HEK293T (cell line): ENCODE measurements around the gene FOXE1.
A peak's percentile ranks its signal among the peaks of the same experiment; 100 is the strongest.

Source experiments
- CTCF ChIA-PET: fragments of 350-600 bp; formaldehyde crosslinking; extraction: SDS; loops from one replicate; lab custom pipeline; 2021; ENCODE audit warnings: antibody characterized with exemption, inconsistent platforms; lab: Yijun Ruan, JAX
- POLR2A ChIA-PET: fragments of 350-600 bp; formaldehyde crosslinking; extraction: SDS; loops from one replicate; lab custom pipeline; 2020; ENCODE audit warnings: antibody characterized with exemption, inconsistent platforms; lab: Yijun Ruan, JAX
- DNase-seq: peaks from one replicate; pipeline ENCODE4 v3.0.0; 2012; ENCODE audit warnings: mixed read lengths; ENCODE audit errors: extremely low spot score
- ARNT ChIP-seq: fragments of 450-650 bp; IDR thresholded peaks from 2 replicates; pipeline ENCODE4 v1.6.1; 2017; ENCODE audit warnings: mild to moderate bottlenecking
- BHLHE40 ChIP-seq: fragments of 450-650 bp; IDR thresholded peaks from 2 replicates; pipeline ENCODE4 v1.6.1; 2016; ENCODE audit warnings: mild to moderate bottlenecking, moderate library complexity, borderline replicate concordance
- CTBP1 ChIP-seq: fragments of 450-650 bp; IDR thresholded peaks from 2 replicates; pipeline ENCODE4 v1.6.1; 2016; ENCODE audit warnings: borderline replicate concordance
- ELF4 ChIP-seq: fragments of 450-650 bp; IDR thresholded peaks from 2 replicates; pipeline ENCODE4 v1.6.1; 2017; ENCODE audit warnings: antibody characterized with exemption
- FOXA1 ChIP-seq: fragments of 450-650 bp; IDR thresholded peaks from 2 replicates; pipeline ENCODE4 v1.6.1; 2016; ENCODE audit warnings: mild to moderate bottlenecking
- FOXK2 ChIP-seq: fragments of 450-650 bp; IDR thresholded peaks from 2 replicates; pipeline ENCODE4 v1.6.1; 2016; ENCODE audit warnings: mild to moderate bottlenecking
- FOXM1 ChIP-seq: fragments of 450-650 bp; IDR thresholded peaks from 2 replicates; pipeline ENCODE4 v1.6.1; 2017; ENCODE audit warnings: mild to moderate bottlenecking, borderline replicate concordance
- L3MBTL2 ChIP-seq: fragments of 450-650 bp; conservative IDR thresholded peaks from 2 replicates; pipeline ENCODE4 v1.6.1; 2016; ENCODE audit warnings: mild to moderate bottlenecking
- LEF1 ChIP-seq: fragments of 450-650 bp; IDR thresholded peaks from 2 replicates; pipeline ENCODE4 v1.6.1; 2017; ENCODE audit warnings: mild to moderate bottlenecking, borderline replicate concordance
- NFRKB ChIP-seq: fragments of 450-650 bp; IDR thresholded peaks from 2 replicates; pipeline ENCODE4 v1.6.1; 2016; ENCODE audit warnings: mild to moderate bottlenecking, moderate library complexity
- PKNOX1 ChIP-seq: fragments of 450-650 bp; IDR thresholded peaks from 2 replicates; pipeline ENCODE4 v1.6.1; 2016
- SP1 ChIP-seq: fragments of 450-650 bp; IDR thresholded peaks from 2 replicates; pipeline ENCODE4 v1.6.1; 2017
- SUZ12 ChIP-seq: fragments of 450-650 bp; IDR thresholded peaks from 2 replicates; pipeline ENCODE4 v1.6.1; 2016; ENCODE audit warnings: mild to moderate bottlenecking
- TARDBP ChIP-seq: fragments of 450-650 bp; IDR thresholded peaks from 2 replicates; pipeline ENCODE4 v1.6.1; 2016
- ZNF384 ChIP-seq: fragments of 450-650 bp; IDR thresholded peaks from 2 replicates; pipeline ENCODE4 v1.6.1; 2016

The FOXE1 gene

GRCh38 chr9:97873882-97874281 is 20.9 kb downstream of the FOXE1 start:
- POLR2A ChIA-PET, result no interaction called here
- no peak for DNase-seq
- TF ChIP-seq FOXA1 (no peak), LEF1 (no peak), FOXK2 (no peak), PKNOX1 (no peak), SUZ12 (no peak), ZNF384 (no peak), SP1 (no peak), ARNT (no peak), ELF4 (no peak), NFRKB (no peak), TARDBP (no peak)
- CTCF ChIA-PET, result interaction anchor here (0.5 kb wide), 1 partner anchor 275 kb away, joined by 3 read pairs; no protein-coding TSS in a partner anchor

- CTCF ChIA-PET, result no interaction called here
- POLR2A ChIA-PET, result no interaction called here
- no peak for TF ChIP-seq BHLHE40
- no peak for TF ChIP-seq SUZ12
- no peak for TF ChIP-seq FOXK2
- no peak for TF ChIP-seq ZNF384
- no peak for TF ChIP-seq LEF1
- no peak for TF ChIP-seq NFRKB
- TF ChIP-seq L3MBTL2, result no peak
- no peak for TF ChIP-seq ELF4
- TF ChIP-seq PKNOX1, result no peak
- TF ChIP-seq TARDBP, result no peak
- no peak for TF ChIP-seq CTBP1
Measured at GRCh38 chr9:97874624-97875023, 21.6 kb downstream of the FOXE1 start.

GRCh38 chr9:97875111-97875510 is 22.1 kb downstream of the FOXE1 start:
- POLR2A ChIA-PET, result no interaction called here
- TF ChIP-seq SUZ12 (no peak), LEF1 (no peak), FOXM1 (no peak), BHLHE40 (no peak), NFRKB (no peak), L3MBTL2 (no peak), SP1 (no peak), ZNF384 (no peak), PKNOX1 (no peak), TARDBP (no peak), CTBP1 (no peak), ELF4 (no peak)
- CTCF ChIA-PET, result no interaction called here
- no peak for DNase-seq

More at GRCh38 chr9:97874624-97875023, 21.6 kb downstream of the FOXE1 start:
- DNase-seq, result no peak

- CTCF ChIA-PET, result no interaction called here
- DNase-seq, result no peak
- TF ChIP-seq PKNOX1 (no peak), ELF4 (no peak), NFRKB (no peak), ARNT (no peak), FOXA1 (no peak), SUZ12 (no peak)
- POLR2A ChIA-PET, result no interaction called here
Measured at GRCh38 chr9:97876061-97876460, 23.0 kb downstream of the FOXE1 start.

- DNase-seq, result no peak
- TF ChIP-seq BHLHE40 (no peak), ARNT (no peak), TARDBP (no peak)
- CTCF ChIA-PET, result interaction anchor here (2.4 kb wide), 1 partner anchor 10 kb away, joined by 9 read pairs; no protein-coding TSS in a partner anchor
- POLR2A ChIA-PET, result no interaction called here
Measured at GRCh38 chr9:97880336-97880735, 27.3 kb downstream of the FOXE1 start.

GRCh38 chr9:97889941-97890887 is 37.2 kb downstream of the FOXE1 start:
- DNase-seq, result peak; percentile 72
- POLR2A ChIA-PET, result interaction anchor here (1.1 kb wide), 1 partner anchor 256 kb away, joined by 3 read pairs; the partner anchor contains the start of gene NCBP1
- TF ChIP-seq BHLHE40, result no peak
- TF ChIP-seq TARDBP, result no peak
- TF ChIP-seq FOXM1, result no peak
- no peak for TF ChIP-seq PKNOX1
- TF ChIP-seq FOXA1, result no peak
- TF ChIP-seq SP1, result no peak
- TF ChIP-seq LEF1, result no peak
- no peak for TF ChIP-seq ZNF384
- TF ChIP-seq ELF4, result no peak
- no peak for TF ChIP-seq SUZ12
- CTCF ChIA-PET, result interaction anchor here (0.6 to 2.2 kb wide), 8 partner anchors 11 to 258 kb away, joined by 3 to 21 read pairs (median 4); partner anchors contain the start of gene TSTD2
